ENCODE data around the gene STAC. TPM values are rescaled to one million over a fixed set of nuclear protein-coding genes. Genes with fewer than 3 reads are reported as not detected.

Gene STAC, protein sequence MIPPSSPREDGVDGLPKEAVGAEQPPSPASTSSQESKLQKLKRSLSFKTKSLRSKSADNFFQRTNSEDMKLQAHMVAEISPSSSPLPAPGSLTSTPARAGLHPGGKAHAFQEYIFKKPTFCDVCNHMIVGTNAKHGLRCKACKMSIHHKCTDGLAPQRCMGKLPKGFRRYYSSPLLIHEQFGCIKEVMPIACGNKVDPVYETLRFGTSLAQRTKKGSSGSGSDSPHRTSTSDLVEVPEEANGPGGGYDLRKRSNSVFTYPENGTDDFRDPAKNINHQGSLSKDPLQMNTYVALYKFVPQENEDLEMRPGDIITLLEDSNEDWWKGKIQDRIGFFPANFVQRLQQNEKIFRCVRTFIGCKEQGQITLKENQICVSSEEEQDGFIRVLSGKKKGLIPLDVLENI
- 0.13 and 0.65 TPM in 2 replicates for total RNA-seq

DNA sequence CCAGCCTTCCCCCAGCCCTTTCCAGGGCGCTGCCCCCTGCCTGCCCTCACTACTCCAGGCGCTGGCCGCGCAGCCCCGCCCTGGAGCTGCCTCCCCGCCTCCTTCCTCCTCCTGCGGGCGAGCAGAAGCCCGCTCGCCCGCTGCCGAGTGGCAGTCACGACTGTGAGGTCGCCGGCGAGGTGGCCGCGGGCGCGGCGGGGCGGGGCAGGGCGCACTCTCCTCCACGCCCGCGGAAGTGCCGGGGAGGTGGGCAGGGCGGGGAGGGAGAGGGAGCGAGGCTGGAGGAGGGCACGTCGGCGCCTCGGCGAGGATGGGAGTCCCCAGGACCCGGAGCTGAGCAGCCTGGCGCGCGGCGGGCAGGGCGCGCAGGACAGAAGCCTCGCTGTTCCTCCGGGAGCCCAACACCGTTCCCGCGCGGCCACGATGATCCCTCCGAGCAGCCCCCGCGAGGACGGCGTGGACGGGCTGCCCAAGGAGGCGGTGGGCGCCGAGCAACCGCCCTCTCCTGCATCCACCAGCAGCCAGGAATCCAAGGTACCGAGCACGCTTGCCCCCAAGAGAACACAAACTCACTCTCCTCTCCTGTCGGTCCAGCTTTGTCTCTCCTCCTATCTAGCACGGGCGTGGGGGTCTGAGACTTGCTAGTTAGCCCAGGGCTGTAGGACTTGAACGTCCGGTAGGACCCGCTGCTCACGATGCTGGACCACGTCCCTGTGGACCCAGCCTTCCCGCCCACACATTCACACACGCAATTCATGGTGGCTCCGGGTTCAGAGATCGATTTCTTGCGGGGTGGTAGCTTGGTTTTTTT, at the start of gene STAC:
STAC (plus strand) TSS at position 284 of the 811 bp plus-strand sequence; CDS start at position 424, 140 bp downstream.

